ENCODE measurements around the gene PLA2R1.

DNA sequence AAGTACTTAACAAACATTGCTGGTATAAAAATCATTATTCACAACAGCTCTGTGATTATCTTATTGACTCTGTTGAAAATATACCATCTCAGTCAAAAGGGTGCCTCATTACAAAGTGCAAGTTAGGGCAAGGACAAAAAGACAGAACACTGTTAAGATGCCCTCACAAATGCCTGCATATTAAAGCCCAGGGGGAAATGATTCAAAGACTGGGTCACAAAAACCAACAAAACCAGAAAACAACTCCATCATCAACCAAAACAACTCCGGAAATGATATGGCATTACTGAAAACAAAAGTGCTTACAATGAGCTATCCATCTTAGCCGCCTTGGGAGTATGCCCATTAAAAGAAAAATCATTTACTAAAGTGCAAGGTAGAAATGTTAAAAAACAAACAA, 9.9 kb downstream of the PLA2R1 start:
- TF ChIP-seq, protein P1, sequence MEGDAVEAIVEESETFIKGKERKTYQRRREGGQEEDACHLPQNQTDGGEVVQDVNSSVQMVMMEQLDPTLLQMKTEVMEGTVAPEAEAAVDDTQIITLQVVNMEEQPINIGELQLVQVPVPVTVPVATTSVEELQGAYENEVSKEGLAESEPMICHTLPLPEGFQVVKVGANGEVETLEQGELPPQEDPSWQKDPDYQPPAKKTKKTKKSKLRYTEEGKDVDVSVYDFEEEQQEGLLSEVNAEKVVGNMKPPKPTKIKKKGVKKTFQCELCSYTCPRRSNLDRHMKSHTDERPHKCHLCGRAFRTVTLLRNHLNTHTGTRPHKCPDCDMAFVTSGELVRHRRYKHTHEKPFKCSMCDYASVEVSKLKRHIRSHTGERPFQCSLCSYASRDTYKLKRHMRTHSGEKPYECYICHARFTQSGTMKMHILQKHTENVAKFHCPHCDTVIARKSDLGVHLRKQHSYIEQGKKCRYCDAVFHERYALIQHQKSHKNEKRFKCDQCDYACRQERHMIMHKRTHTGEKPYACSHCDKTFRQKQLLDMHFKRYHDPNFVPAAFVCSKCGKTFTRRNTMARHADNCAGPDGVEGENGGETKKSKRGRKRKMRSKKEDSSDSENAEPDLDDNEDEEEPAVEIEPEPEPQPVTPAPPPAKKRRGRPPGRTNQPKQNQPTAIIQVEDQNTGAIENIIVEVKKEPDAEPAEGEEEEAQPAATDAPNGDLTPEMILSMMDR (IDR thresholded peaks at IDR 0.05; ENCODE audit: low read depth, low read length, poor library complexity, severe bottlenecking): no peak
- TF ChIP-seq EZH2phosphoT487 (IDR thresholded peaks at IDR 0.05; ENCODE audit: borderline replicate concordance, low read length): no peak
